GM19467 (cell line): ENCODE results near the gene C5orf47.

Experiments
- ATAC-seq: cut with Tn5 transposase; IDR thresholded peaks from one replicate; pipeline ENCODE4 v1.9.1; 2021; ENCODE audit warnings: mild to moderate bottlenecking, moderate library complexity; ENCODE audit not compliant: unreplicated experiment

C5orf47 gene

DNA sequence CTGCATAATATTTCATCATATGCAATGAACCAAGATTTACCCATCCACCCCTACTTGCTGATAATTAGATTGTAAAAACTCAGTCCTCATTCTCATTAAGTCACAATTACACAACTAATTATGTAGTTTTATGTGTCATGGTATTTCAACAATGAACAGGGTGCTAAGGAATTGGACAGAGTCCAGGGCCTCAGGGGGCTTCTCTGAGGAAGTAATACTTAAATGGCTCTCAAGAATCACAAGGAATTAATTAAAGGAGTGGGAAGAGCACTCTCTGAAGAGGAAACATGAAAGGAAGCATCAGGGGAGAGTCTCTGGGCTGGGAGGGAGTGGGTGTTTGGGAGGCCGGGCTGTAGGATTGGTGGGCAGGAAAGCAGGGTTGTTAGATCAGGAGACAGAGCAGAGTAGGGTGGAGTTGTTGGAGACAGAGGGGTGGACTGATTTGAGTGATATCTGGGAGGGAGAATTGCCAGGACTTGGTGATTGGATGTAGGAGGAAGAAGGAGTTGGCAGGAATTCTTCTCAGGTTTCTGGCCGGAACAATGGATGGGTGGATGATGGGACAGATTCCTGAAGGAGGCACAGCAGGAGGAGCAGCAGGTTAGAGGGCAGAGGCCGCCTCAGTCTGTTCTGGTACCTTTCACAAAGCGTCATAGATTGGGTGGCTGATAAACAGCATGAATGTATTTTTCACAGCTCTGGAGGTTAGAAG, 33.6 kb downstream of the C5orf47 start:
- ATAC-seq: no peak

DNA sequence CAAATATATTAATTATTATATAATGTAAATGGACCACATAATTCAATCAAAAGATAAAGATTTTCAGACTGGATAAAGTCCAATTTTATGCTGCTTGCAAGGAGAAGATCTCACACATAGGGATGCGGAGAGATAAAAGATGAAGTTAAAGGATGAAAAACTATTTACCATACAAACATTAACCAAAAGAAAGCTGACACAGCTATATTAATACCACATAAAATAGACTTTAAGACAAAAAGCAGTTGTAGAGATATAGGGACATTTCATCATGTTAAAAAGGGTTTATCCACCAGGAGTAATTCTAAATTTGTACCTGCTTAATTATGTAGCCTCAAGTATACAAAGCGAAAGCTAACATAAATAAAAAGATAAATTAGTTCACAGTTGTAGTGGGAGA, 41.3 kb downstream of the C5orf47 start:
- no peak for ATAC-seq

- no peak for ATAC-seq
Observed at GRCh38 chr5:174044466-174045254, 55.7 kb downstream of the C5orf47 start.

DNA sequence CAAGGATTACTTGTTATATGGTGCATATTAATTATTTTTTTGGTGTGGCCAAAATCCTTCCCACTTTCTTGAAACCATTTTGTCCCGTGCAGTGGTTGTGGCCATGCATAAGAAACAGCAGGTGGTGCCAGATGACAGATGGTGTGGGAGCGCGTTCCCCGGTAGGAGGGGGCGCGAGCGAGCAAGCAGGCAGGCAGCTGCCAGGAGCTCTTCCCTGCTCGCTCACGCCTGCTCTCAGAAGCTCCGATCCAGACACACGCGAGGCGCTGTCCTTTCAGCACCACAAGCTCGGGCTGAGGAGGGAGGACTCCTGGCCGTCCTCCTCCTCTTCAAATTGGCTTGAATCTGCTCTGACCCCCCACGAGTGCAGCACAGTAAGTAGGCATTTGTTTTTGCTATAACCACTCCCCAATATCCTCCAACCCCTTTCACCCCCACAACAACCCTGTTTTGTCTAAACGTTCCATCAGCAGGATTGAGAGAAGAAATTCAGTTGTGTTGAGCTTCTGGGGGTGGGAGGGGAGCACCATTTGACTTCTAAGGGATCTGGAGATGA, 56.6 kb downstream of the C5orf47 start, which contains the start of gene NSG2:
NSG2 (plus strand) TSS at position 237 of the 556 bp plus-strand sequence. CDS start 1,050 bp downstream, outside the sequence.
- peak; percentile 93 for ATAC-seq

DNA sequence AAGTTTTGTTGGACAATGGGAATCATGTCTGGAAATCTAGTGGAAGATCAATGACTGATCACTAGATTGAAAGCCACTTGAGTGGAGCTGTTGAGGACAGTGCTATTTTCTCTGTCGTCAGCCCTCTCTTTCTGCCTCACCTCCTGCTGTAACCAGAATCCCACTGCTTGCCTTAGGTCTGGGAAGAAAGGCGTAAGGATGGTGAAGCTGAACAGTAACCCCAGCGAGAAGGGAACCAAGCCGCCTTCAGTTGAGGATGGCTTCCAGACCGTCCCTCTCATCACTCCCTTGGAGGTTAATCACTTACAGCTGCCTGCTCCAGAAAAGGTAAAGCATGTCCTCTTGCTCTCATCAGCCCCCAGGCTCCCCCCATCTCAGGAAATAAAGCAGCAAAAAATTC, 57.6 kb downstream of the C5orf47 start:
- ATAC-seq: no peak

DNA sequence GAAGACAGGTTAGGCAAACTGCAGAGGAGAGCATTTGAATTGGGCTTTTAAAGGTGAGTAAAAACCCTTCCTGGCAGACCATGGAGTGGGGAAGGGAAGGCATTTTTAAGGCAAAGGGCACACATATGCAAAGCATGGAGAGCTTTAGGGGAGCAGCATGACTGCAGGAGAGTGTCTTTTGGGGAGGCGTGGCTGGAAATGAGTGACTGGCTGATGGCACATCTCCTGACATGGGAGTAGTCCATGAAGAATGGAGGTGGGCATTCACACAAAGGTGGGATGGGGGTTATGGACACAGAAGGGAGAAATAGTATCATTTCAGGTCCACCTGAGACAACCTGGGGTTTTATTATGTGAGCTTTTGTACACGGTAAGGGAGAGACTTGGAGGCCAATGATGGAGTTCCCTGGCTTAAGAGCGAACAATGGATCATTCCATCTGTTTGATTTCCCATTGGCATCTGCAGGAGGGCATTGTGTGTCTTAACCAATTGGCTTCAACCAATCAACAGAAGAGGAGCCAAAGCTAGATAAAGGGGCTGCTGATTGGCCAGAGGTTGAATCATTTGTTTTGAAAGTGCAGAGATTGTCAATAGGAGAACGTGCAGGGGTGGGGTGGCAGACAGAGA, 58.6 kb downstream of the C5orf47 start:
- no peak for ATAC-seq

- ATAC-seq: no peak
Observed at GRCh38 chr5:174052636-174053035, 63.7 kb downstream of the C5orf47 start.

GRCh38 chr5:174053905-174054304, 64.9 kb downstream of the C5orf47 start:
- no peak for ATAC-seq
